ENCODE measurements around the gene KCNK6. TPM values are rescaled to one million over a fixed set of nuclear protein-coding genes. Genes with fewer than 3 reads are reported as not detected.
A peak's percentile ranks its signal among the peaks of the same experiment; 100 is the strongest.

Gene KCNK6
- total RNA-seq, 1 experiment from 2014 or later = 6.1 TPM

- Mint-ChIP-seq H3K27me3 (ENCODE audit: insufficient read depth, unreplicated experiment) (no peaks in the 10 kb centered on the region), H3K4me1 (ENCODE audit: low read depth, unreplicated experiment) (peaks cover 6% of the 10 kb centered on the region), H3K36me3 (ENCODE audit: insufficient read depth, unreplicated experiment) (peaks cover 42% of the 10 kb centered on the region), H3K27ac (ENCODE audit: unreplicated experiment) (peak overlapping the region; percentile 92), H3K9me3 (ENCODE audit: unreplicated experiment) (no peaks in the 10 kb centered on the region), H3K4me3 (ENCODE audit: unreplicated experiment) (peak overlapping the region; percentile 90)
- H3K4me1 ChIP-seq = 0 out of 2 replicates have a peak, but pooled peaks cover 4% of the 10 kb centered on the region
- ChIA-PET CTCF (interaction anchor here (0.7 to 2.8 kb wide), 3 partner anchors 12 to 150 kb away, joined by 3 to 58 read pairs (median 3); partner anchors contain the start of genes FAM98C and GGN), POLR2A (interaction anchor here (0.6 kb wide), 1 partner anchor 14 kb away, joined by 8 read pairs; no protein-coding TSS in a partner anchor)
- intact Hi-C loops (cut with micrococcal nuclease; ENCODE audit: unreplicated experiment) = no loop called here
- H3K9me3 ChIP-seq = no peaks in the 10 kb centered on the region
- no peaks in the 10 kb centered on the region for H3K27me3 ChIP-seq (replicated peaks; ENCODE audit: control insufficient read depth, insufficient read depth, low read length)
- no peaks in the 10 kb centered on the region; the same call in 1 of the 2 replicates for H3K36me3 ChIP-seq (ENCODE audit: control insufficient read depth, insufficient read depth, low read length)
- no TSS peak for BruUV-seq (replicated peaks)
- H3K4me3 ChIP-seq (ENCODE audit: low read depth, low read length) = peak overlapping the region; percentile 95
- no peak for DNase-seq
- TF ChIP-seq, protein P1, sequence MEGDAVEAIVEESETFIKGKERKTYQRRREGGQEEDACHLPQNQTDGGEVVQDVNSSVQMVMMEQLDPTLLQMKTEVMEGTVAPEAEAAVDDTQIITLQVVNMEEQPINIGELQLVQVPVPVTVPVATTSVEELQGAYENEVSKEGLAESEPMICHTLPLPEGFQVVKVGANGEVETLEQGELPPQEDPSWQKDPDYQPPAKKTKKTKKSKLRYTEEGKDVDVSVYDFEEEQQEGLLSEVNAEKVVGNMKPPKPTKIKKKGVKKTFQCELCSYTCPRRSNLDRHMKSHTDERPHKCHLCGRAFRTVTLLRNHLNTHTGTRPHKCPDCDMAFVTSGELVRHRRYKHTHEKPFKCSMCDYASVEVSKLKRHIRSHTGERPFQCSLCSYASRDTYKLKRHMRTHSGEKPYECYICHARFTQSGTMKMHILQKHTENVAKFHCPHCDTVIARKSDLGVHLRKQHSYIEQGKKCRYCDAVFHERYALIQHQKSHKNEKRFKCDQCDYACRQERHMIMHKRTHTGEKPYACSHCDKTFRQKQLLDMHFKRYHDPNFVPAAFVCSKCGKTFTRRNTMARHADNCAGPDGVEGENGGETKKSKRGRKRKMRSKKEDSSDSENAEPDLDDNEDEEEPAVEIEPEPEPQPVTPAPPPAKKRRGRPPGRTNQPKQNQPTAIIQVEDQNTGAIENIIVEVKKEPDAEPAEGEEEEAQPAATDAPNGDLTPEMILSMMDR (IDR thresholded peaks at IDR 0.05; ENCODE audit: insufficient read depth in 1 of 2, low read depth in 1 of 2, low read length in 1 of 2, severe bottlenecking in 1 of 2, unreplicated experiment in 1 of 2) = no peak
Observed at GRCh38 chr19:38375748-38376147, 56.1 kb downstream of the KCNK6 start.

DNA sequence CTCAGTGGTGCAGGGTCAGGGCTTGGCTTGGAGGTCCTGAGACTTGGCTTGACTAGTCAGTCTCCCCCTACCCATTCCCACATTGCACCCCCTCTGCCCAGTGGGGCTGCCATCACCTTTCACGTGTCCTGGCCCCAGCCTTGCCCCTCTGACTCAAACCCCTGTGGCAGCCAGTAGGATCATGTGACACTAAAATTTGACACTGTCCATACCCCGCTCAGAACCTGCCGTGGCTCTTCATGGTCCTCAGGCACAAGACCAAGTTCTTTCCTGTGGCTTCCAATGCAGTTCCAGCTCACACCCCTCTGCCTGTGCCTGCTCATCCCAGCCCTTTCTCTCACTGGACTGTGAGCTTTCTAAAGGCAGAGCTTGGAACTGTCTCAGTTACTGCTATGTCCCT lies 56.9 kb downstream of the KCNK6 start:
- H3K4me3 Mint-ChIP-seq (ENCODE audit: unreplicated experiment) = peak overlapping the region; percentile 90
- H3K9me3 ChIP-seq = no peaks in the 10 kb centered on the region
- peaks cover 49% of the 10 kb centered on the region for H3K36me3 Mint-ChIP-seq (ENCODE audit: insufficient read depth, unreplicated experiment)
- intact Hi-C loops (cut with micrococcal nuclease; ENCODE audit: unreplicated experiment) = no loop called here
- no peaks in the 10 kb centered on the region for H3K9me3 Mint-ChIP-seq (ENCODE audit: unreplicated experiment)
- no peak overlapping the region for H3K4me3 ChIP-seq (ENCODE audit: low read depth, low read length)
- H3K27me3 ChIP-seq (replicated peaks; ENCODE audit: control insufficient read depth, insufficient read depth, low read length) = no peaks in the 10 kb centered on the region
- no peak overlapping the region for H3K27ac Mint-ChIP-seq (ENCODE audit: unreplicated experiment)
- POLR2A ChIA-PET = interaction anchor here (0.6 kb wide), 2 partner anchors 13 to 918 kb away, joined by 3 to 8 read pairs; no protein-coding TSS in a partner anchor
- H3K27me3 Mint-ChIP-seq (ENCODE audit: insufficient read depth, unreplicated experiment) = no peaks in the 10 kb centered on the region
- 0 out of 2 replicates have a peak, but pooled peaks cover 4% of the 10 kb centered on the region for H3K4me1 ChIP-seq
- no TSS peak for BruUV-seq (replicated peaks)
- CTCF ChIA-PET = no interaction called here
- TF ChIP-seq, protein P1 (IDR thresholded peaks at IDR 0.05; ENCODE audit: insufficient read depth in 1 of 2, low read depth in 1 of 2, low read length in 1 of 2, severe bottlenecking in 1 of 2, unreplicated experiment in 1 of 2) = no peak
- H3K36me3 ChIP-seq (ENCODE audit: control insufficient read depth, insufficient read depth, low read length) = peaks cover 2% of the 10 kb centered on the region
- no peak for DNase-seq
- H3K4me1 Mint-ChIP-seq (ENCODE audit: low read depth, unreplicated experiment) = peaks cover 6% of the 10 kb centered on the region

GRCh38 chr19:38377052-38377451 lies 57.4 kb downstream of the KCNK6 start:
- no peak overlapping the region for H3K4me3 ChIP-seq (ENCODE audit: low read depth, low read length)
- ChIA-PET CTCF (no interaction called here), POLR2A (interaction anchor here (0.6 kb wide), 1 partner anchor 918 kb away, joined by 3 read pairs; no protein-coding TSS in a partner anchor)
- H3K27ac Mint-ChIP-seq (ENCODE audit: unreplicated experiment) = no peak overlapping the region
- H3K4me3 Mint-ChIP-seq (ENCODE audit: unreplicated experiment) = no peak overlapping the region
- H3K4me1 Mint-ChIP-seq (ENCODE audit: low read depth, unreplicated experiment) = peaks cover 6% of the 10 kb centered on the region
- no peaks in the 10 kb centered on the region for H3K9me3 ChIP-seq
- 0 out of 2 replicates have a peak, but pooled peaks cover 4% of the 10 kb centered on the region for H3K4me1 ChIP-seq
- intact Hi-C loops (cut with micrococcal nuclease; ENCODE audit: unreplicated experiment) = no loop called here
- TF ChIP-seq, protein P1 (IDR thresholded peaks at IDR 0.05; ENCODE audit: insufficient read depth in 1 of 2, low read depth in 1 of 2, low read length in 1 of 2, severe bottlenecking in 1 of 2, unreplicated experiment in 1 of 2) = no peak
- no peaks in the 10 kb centered on the region for H3K9me3 Mint-ChIP-seq (ENCODE audit: unreplicated experiment)
- no peak for DNase-seq
- no peaks in the 10 kb centered on the region for H3K27me3 ChIP-seq (replicated peaks; ENCODE audit: control insufficient read depth, insufficient read depth, low read length)
- BruUV-seq (replicated peaks) = no TSS peak
- no peaks in the 10 kb centered on the region for H3K27me3 Mint-ChIP-seq (ENCODE audit: insufficient read depth, unreplicated experiment)
- H3K36me3 ChIP-seq (ENCODE audit: control insufficient read depth, insufficient read depth, low read length) = peaks cover 2% of the 10 kb centered on the region
- peaks cover 54% of the 10 kb centered on the region for H3K36me3 Mint-ChIP-seq (ENCODE audit: insufficient read depth, unreplicated experiment)

Data from Caco-2 (cell line).